GM12891 (cell line): Measurements from ENCODE around the gene PTCH1.

Source experiments
- DNase-seq: peaks from one replicate; pipeline ENCODE4 v3.0.0; 2011; ENCODE audit warnings: low spot score; ENCODE audit not compliant: insufficient read length
- FAIRE-seq: peaks from 2 replicates; lab custom pipeline; 2011; peaks lifted over from hg19 to GRCh38; lab: Jason Lieb, UNC
- PAX5 ChIP-seq: IDR thresholded peaks from 2 replicates; pipeline ENCODE4 v1.6.1; 2011; ENCODE audit warnings: low read length, moderate library complexity, mild to moderate bottlenecking; ENCODE audit not compliant: insufficient read depth, severe bottlenecking
- POLR2A ChIP-seq: IDR thresholded peaks from 2 replicates; pipeline ENCODE4 v1.6.1; 2011; ENCODE audit warnings: low read depth, low read length, control low read depth
- POLR2AphosphoS5 ChIP-seq: IDR thresholded peaks from 2 replicates; pipeline ENCODE4 v1.6.1; 2011; ENCODE audit warnings: low read depth, low read length, control low read depth
- POU2F2 ChIP-seq: IDR thresholded peaks from 2 replicates; pipeline ENCODE4 v1.6.1; 2011; ENCODE audit warnings: low read depth, mild to moderate bottlenecking, control low read depth, low read length, moderate library complexity
- SPI1 ChIP-seq: IDR thresholded peaks from 2 replicates; pipeline ENCODE4 v1.6.1; 2011; ENCODE audit warnings: low read depth, low read length, control low read depth
- TAF1 ChIP-seq: IDR thresholded peaks from 2 replicates; pipeline ENCODE4 v1.6.1; 2011; ENCODE audit warnings: low read depth, low read length, control low read depth

PTCH1 gene

DNA sequence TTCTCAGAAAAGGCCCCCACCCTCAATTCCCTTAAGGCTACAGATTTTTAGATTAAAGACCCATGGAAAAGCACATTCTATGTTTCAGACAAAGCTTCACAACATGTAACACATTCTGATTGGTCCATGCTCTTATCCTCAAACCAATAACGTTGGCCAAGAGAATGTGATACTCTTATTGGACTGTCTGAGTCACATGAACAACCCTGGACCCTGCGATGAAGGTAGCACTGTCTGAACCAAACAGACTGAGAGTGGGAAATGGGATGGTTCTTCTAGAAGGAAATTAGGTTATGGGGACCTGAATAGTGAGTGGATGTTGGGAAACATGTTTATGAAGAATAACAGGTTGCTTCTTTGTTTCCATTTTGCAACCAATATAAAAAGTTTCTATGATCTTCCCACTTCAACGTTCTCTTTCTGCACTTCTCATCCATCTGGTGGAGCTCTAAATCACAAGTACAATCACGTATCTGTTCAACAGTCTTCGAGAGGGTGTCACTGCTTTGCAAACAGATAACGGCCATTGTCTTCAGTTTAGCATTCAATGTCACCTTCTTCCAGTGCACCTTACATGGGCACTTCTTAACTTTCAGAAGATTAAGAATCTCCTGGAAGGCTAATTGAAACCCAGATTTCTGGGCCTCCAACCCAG lies 81.6 kb downstream of the PTCH1 start:
- peak; percentile 48 for FAIRE-seq
- DNase-seq: no peak
- TF ChIP-seq POLR2A: no peak
- TF ChIP-seq POLR2AphosphoS5: no peak
- no peak for TF ChIP-seq POU2F2
- no peak for TF ChIP-seq SPI1
- TF ChIP-seq PAX5: no peak
- no peak for TF ChIP-seq TAF1

DNA sequence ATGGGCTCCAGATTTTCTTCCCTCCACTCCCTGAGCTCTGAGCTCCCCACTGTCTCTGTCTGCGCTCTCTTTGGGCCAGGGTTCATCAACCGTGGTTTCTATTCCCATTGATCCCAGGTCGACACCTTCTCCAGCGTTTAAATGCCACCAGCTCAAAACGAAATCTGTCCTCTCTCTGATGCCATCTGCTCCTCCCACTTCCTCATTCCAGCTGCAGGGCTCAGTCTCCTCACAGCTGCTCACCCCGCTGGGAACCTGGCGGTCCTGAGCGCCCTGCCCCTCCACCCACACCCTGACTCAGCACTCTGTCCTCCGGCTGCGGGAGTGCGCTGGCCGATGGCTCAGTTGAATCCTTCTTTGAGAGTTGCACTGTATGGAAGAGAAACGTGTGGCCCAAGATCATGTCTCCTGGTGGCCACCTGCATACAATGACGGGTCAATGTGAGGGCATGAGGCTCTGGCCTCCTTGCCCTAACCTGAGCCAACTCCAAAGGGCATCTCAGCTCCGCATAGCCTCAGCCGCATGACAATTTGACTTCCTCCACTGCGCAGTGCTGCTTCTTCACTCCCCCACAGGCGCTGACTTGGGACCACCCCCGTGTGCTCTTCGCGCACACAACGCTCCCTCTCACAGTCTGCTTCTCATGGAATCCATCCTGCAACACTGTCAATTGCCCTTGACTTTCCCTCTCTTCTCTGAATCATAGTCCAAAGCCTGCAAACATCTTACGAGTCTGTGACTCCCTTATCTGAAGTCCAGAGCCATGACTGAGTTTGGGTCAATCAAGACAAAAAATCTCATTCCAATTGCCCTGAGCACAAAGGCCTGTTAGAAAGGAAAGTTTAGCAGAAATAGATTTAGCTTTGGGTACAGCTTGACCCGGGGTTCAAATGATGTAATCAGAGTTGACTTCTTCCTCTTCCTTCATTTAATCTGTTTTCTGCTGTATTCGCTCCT lies 82.4 kb downstream of the PTCH1 start:
- peak; percentile 60; the same call in 1 of the 2 replicates for TF ChIP-seq SPI1
- no peak for TF ChIP-seq POLR2A
- no peak for DNase-seq
- no peak for FAIRE-seq

DNA sequence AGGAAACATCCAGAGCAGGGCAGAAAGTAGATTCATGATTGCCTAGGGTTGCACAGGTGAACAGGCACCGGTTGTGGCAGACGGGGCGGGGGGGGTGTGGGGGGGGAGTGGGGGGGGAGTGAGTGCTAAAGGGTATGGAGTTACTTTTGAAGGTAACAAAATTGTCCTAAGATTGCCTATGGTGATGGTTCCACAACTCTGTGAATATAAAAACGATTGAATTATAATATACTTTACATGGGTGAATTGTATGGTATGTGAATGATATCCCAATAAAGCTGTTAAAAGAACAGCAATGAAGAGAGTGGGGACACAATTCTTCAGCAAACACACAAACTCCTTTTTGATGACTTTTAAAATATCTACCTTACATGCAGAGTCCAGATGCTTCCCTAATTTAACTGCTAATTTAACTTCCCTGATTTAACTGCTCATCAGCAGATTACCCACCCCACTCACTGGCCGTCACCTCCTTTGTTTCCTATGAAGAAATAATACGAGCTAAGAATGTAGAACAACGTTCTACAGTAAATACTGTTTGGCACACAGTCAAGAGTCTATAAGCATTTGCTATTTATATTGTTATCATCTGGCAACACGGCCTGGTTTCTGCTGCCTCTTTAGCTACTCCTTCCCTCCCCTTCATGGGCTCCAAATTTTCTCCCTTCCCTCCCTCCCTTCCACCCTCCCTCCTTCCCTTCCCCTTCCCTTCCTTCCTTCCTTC lies 83.5 kb downstream of the PTCH1 start:
- FAIRE-seq (no peak), DNase-seq (no peak)
- no peak for TF ChIP-seq POLR2AphosphoS5
- no peak for TF ChIP-seq POLR2A
- no peak for TF ChIP-seq PAX5
- TF ChIP-seq TAF1: no peak
- TF ChIP-seq POU2F2: no peak
- TF ChIP-seq SPI1: no peak

DNA sequence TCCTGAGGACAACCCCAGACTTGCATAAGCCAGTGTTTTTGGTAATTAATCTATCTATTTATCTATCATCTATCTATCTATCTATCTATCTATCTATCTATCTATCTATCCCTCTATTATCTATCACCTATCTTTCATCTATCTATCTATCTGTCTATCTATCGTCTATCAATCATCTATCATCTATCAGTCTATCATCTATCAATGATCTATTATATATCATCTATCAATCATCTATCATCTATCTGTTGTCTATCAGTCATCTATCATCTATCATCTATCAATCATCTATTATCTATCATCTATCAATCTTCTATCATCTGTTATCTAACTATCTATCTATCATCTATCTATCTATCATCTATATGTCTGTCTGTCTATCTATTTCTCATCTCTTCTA lies 85.5 kb downstream of the PTCH1 start:
- FAIRE-seq (no peak), DNase-seq (no peak)
- TF ChIP-seq POLR2AphosphoS5 (no peak), SPI1 (no peak), TAF1 (no peak), POU2F2 (no peak), POLR2A (no peak), PAX5 (no peak)

DNA sequence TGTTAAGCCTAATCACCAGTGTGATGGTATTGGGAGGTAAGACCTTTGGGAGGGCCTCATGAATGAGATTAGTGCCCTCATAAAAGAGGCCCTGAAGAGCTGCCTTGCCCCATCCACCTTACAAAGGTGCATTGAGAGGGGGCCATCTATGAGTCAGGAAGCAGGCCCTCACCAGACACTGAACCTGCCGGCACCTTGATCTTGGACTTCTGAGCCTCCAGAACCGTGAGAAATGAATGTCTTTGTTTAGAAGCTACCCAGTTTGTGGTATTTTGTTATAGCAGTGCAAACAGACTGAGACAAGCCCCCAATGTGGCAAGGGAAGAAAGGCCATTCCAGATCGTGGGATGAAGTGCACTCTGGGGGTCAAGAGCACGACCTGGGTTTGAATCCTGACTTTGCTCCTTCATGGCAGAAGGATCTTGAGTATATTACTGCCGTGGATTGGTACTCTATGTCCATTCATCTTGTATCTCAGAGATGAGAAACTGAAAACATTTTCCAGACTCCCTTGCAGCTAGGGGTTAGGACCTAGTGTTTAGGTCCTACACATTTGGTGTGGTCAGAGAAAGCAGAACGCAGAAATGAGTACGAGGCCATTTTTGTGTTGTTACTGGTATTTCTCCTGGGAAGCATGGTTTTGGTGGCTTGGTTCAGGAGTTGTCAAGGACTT lies 86.7 kb downstream of the PTCH1 start:
- DNase-seq (no peak), FAIRE-seq (no peak)
- TF ChIP-seq PAX5 (no peak), POU2F2 (no peak), TAF1 (no peak), POLR2A (no peak), POLR2AphosphoS5 (no peak), SPI1 (no peak)

DNA sequence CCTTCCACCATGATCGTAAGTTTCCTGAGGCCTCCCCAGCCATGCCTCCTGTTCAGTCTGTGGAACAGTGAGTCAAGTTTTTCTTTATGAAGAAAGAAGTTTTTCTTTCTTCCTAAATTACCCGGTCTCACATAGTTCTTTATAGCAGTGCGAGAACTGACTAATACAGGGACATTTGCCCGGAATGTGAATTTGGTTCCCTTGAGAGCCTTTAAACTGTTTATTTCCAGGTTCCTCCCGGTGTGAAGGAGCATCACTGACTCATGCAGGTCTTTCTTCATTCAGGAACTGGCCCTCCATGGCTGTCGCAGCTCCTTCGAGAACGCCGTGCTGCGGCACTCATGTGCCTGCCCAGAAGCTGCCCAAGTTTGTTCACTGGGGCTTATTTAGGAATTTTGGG lies 87.7 kb downstream of the PTCH1 start:
- DNase-seq (no peak), FAIRE-seq (no peak)
- TF ChIP-seq POLR2A (no peak), POLR2AphosphoS5 (no peak)

DNA sequence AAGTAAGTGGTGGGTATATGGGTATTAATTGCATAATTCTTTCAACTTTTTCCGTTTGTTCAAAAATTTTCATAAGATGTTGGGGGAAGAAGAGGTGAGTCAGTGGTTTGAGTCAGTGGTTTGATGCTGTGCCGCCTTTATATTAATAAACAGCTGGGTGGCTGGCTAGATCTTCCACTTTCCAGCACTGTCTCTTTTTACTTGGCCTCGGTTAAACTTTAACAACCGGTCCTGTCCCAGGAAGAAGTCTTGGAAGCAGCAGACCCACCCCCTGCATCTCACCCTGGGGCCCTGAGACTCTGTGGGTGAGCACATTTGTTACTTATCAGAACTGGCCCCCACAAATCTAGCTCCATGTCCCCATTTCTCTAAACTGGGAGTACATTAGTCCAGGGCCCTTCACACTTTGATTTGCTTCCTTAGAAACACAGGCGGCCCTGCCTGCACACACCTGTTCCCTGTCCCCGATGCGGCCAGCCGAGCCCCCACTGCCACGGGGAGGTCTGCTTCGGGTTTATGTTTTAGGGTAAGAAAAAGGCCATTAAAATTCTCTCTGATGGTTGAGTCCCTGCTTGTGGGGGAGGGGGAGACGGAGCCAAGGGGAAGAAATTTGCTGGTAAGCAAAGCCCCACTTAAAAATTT lies 90.7 kb downstream of the PTCH1 start:
- no peak for FAIRE-seq

DNA sequence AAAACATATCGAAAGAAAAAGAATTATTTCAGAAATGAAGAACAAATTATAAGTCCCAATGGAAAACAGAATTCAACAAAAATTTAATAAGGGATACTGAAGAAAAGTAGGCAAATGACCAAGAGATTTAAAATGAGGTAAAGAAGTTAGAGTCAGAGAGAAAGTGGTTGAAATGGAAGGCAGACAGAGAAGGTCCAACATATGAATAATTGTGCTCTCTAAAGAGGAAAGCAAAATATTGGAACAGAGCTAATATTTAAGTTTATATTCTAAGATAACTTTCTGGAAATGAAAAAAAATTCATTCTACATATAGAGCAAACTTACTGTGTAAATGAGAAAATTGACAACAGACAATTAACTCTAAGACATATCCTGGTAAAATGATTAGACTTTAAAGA lies 94.1 kb downstream of the PTCH1 start:
- no peak for TF ChIP-seq SPI1
- TF ChIP-seq POLR2AphosphoS5: no peak
- DNase-seq (no peak), FAIRE-seq (no peak)

More for the DNA sequence above, 90.7 kb downstream of the PTCH1 start:
- no peak for TF ChIP-seq POLR2AphosphoS5
- no peak for TF ChIP-seq PAX5
- TF ChIP-seq POLR2A: no peak
- TF ChIP-seq SPI1: no peak
- TF ChIP-seq TAF1: no peak
- TF ChIP-seq POU2F2: no peak
- no peak for DNase-seq

DNA sequence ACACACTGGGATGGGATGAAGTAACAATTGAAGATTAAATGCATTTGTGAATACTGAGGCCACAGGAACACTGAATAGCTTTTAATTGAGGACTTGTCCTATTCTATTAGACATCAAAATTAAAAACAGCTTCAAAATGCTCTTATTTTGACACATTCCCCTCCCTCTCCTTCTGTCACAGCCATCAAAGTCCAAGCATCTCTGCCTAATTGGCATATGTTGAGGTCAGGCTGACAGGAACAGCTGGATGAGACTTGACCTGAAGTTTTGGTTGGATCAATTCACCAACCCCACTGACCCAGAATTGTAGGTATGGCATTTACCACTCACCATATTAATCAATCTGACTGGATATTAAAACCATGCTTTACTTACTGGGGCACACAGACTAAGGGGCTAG lies 96.3 kb downstream of the PTCH1 start:
- no peak for FAIRE-seq
- TF ChIP-seq POLR2AphosphoS5 (no peak), POLR2A (no peak), PAX5 (no peak)

More for the DNA sequence above, 96.3 kb downstream of the PTCH1 start:
- no peak for DNase-seq
